GM19328 (cell line): ENCODE results near the gene CNPY3.
A peak's percentile ranks its signal among the peaks of the same experiment; 100 is the strongest.

Source experiments
- ATAC-seq: cut with Tn5 transposase; IDR thresholded peaks from one replicate; pipeline ENCODE4 v1.9.1; 2021; ENCODE audit warnings: mild to moderate bottlenecking, moderate library complexity; ENCODE audit not compliant: unreplicated experiment

Gene CNPY3

DNA sequence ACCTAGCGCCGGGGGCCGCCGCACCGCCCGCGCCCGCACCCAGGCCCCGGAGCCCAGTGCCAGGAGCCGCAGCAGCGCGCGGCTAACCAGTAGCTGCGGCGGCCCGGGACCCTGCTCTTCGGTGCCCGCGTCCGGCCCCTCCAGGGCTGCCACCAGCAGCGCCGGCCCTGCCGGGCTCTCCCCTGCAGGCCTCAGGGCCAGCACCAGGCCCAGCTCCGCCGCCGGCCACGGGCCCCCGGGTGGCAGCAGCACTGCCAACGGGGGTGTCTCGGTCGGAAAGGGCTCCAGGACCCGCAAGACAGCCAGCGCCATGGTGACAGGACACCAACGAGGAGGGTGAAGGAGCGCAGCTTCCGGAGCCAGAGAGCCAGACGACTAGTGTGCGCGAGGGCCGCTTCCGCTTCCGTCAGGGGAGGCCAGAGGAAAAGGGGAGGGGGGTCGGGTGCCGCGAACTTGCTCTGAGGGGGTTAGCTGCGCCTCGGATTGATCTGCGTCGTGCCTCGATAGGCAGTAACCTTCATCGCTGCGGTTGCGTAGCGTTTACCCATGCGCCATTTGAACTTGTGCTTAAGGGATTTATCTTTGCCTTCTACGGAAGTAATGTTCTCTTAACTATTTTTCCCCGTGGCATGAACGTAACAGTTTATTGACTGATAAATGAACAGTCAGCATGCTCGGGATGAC, 49.7 kb downstream of the CNPY3 start, which contains the start of gene PEX6:
PEX6 (minus strand) TSS at position 343 of the 684 bp plus-strand sequence; CDS start at position 312, 31 bp downstream.
- ATAC-seq, result peak; percentile 94

DNA sequence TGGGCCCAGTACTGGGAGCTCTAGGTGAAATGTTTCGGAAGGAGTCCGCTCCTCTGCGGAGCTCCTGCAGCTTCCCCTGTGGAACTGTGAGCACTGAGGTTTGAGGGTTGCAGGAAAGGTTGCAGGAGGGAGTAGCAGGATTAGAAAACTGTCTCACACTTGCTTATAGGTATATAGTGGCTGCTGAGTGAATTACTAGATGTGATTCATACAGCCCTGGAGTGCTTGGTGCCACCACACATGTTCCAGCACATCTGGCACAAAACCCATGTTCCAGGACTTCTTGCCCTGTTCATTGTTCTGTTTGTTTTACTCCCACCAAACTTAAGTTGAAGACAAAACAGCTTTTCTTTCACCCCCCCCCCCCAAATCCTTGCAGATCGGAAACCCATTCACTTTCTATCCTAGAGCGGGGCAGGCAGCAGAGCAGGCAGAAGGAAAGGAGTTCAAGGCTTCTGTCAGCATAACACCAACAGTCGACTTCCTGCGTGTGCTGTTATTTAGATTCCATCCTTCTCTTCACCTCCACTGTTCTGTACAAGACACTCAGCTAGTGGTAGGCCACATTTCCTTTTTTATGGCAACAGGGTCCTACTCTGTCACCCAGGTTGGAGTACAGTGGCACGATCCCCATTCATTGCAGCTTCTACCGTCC, 50.4 kb downstream of the CNPY3 start:
- no peak for ATAC-seq

DNA sequence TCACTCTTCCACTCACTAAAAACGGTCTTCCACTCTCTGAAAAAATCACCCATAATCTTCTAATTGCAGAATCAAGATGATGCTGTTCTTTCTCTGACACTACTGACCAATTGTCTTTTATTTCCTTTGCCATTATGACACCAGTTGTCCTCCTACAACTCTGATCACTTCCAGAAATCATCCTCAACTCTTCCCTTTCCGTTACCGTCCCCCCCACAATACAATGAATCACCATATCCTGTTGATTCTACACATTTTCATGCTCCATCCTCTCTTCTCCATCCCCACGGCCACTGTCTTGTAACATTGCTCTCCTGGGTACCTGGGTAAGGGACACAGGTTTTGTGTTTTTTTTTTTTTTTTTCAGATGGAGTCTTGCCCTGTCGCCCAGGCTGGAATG, 52.6 kb downstream of the CNPY3 start:
- no peak for ATAC-seq

GRCh38 chr6:42984001-42984923, 55.0 kb downstream of the CNPY3 start, which contains the start of gene PPP2R5D:
Gene PPP2R5D, plus strand, starts transcription at chr6:42984570. Its CDS starts 108 bp downstream, at chr6:42984678.
- peak; percentile 91 for ATAC-seq

GRCh38 chr6:42984924-42985475, 55.7 kb downstream of the CNPY3 start:
- ATAC-seq, result no peak

- no peak for ATAC-seq
These were observed 58.5 kb downstream of the CNPY3 start for GRCh38 chr6:42987533-42988451.

GRCh38 chr6:42988486-42989020, 59.3 kb downstream of the CNPY3 start:
- ATAC-seq, result no peak
